HepG2 (cell line): ENCODE data around the gene B4GALT1. TPM values are rescaled to one million over a fixed set of nuclear protein-coding genes. Genes with fewer than 3 reads are reported as not detected.

Experiments
- ATAC-seq: fragments of 200-7000 bp; cut with Tn5 transposase; 3 replicates; pipeline ENCODE4 v1.9.1; 2020; ENCODE audit warnings: mild to moderate bottlenecking, moderate library complexity
- BruUV-seq: library from RNA; stranded (reverse); fragments of 400-500 nt; replicated peaks from 2 replicates; lab custom pipeline; 2021; lab: Mats Ljungman, UMichigan
- CTCF ChIA-PET: fragments of 300-600 bp; formaldehyde crosslinking; extraction: SDS; loops from one replicate; lab custom pipeline; 2021; ENCODE audit warnings: low total read pairs, inconsistent platforms, low intra/inter-chr PET ratio; lab: Yijun Ruan, JAX
- POLR2A ChIA-PET: fragments of 350-600 bp; sonication (Branson Sonifier 250); formaldehyde crosslinking; loops from one replicate; lab custom pipeline; 2020; ENCODE audit warnings: antibody characterized with exemption, inconsistent platforms; lab: Yijun Ruan, JAX
- DNase-seq: peaks from one replicate; pipeline ENCODE4 v3.0.0-alpha.2; 2015; ENCODE audit warnings: low spot score
- FAIRE-seq: peaks from 3 replicates; lab custom pipeline; 2011; peaks lifted over from hg19 to GRCh38; lab: Jason Lieb, UNC
- H2AFZ ChIP-seq: one replicate; pipeline ENCODE4 v1.6.1; 2011; ENCODE audit warnings: low read length, inconsistent platforms
- H3K27ac ChIP-seq: fragments of 300-600 bp; 3 replicates; pipeline ENCODE4 v1.8.0; 2011; ENCODE audit warnings: mixed run types, mild to moderate bottlenecking, mixed read lengths, low read length, inconsistent platforms; ENCODE audit not compliant: insufficient read depth; ENCODE audit errors: extremely low read length
- H3K27me3 ChIP-seq, 2 experiments: fragments of 200-600 bp in 1 of 2; 2 replicates in 1 of 2; 3 replicates in 1 of 2; pipeline versions ENCODE4 v1.6.0 to v1.8.0; 2011; ENCODE audit warnings: low read length in 2 of 2, mild to moderate bottlenecking in 2 of 2, moderate library complexity in 2 of 2, inconsistent platforms in 1 of 2; ENCODE audit not compliant: insufficient read depth in 2 of 2, control insufficient read depth in 1 of 2
- H3K36me3 ChIP-seq, 2 experiments: fragments of 200-600 bp in 1 of 2; replicated peaks in 1 of 2; 2 replicates in 1 of 2; 3 replicates in 1 of 2; pipeline versions ENCODE4 v1.5.1 to v1.8.0; 2011; ENCODE audit warnings: low read length in 2 of 2, inconsistent platforms in 1 of 2; ENCODE audit not compliant: insufficient read depth in 2 of 2, control insufficient read depth in 1 of 2
- H3K4me1 ChIP-seq: 2 replicates; pipeline ENCODE4 v1.5.1; 2012; ENCODE audit warnings: low read length, inconsistent platforms; ENCODE audit not compliant: insufficient read depth
- H3K4me2 ChIP-seq: 2 replicates; pipeline ENCODE4 v1.6.0; 2011; ENCODE audit warnings: low read depth, low read length, inconsistent platforms
- H3K4me3 ChIP-seq, 3 experiments: fragments of 200-600 bp in 1 of 3; sonication (generic), shearing (Covaris generic) in 1 of 3; replicated peaks in 1 of 3; 2 replicates each; pipeline ENCODE4 v1.5.1; 2011 to 2016; ENCODE audit warnings: low read length in 3 of 3, inconsistent platforms in 2 of 3, low read depth in 2 of 3, mild to moderate bottlenecking in 2 of 3, control low read depth in 1 of 3, mixed read lengths in 1 of 3; ENCODE audit not compliant: insufficient read depth in 1 of 3
- H3K79me2 ChIP-seq: one replicate; pipeline ENCODE4 v1.6.1; 2011; ENCODE audit warnings: low read length, inconsistent platforms; ENCODE audit not compliant: insufficient read depth
- H3K9ac ChIP-seq: 2 replicates; pipeline ENCODE4 v1.6.0; 2011; ENCODE audit warnings: mild to moderate bottlenecking, low read depth, low read length, inconsistent platforms; ENCODE audit not compliant: insufficient read depth
- H3K9me3 ChIP-seq: 2 replicates; pipeline ENCODE4 v1.5.1; 2012; ENCODE audit warnings: mild to moderate bottlenecking, low read length
- H4K20me1 ChIP-seq: 2 replicates; pipeline ENCODE4 v1.6.0; 2011; ENCODE audit warnings: inconsistent platforms, mild to moderate bottlenecking, low read length, moderate library complexity; ENCODE audit not compliant: insufficient read depth
- MXI1 ChIP-seq: IDR thresholded peaks from 3 replicates; pipeline ENCODE4 v1.6.1; 2012; ENCODE audit warnings: low read depth, low read length, inconsistent platforms, borderline replicate concordance
- NR1H2 ChIP-seq: sonication (generic); formaldehyde crosslinking; IDR thresholded peaks from 2 replicates; pipeline ENCODE4 v1.8.1; 2022; ENCODE audit warnings: low read depth, missing genetic modification reagents, borderline replicate concordance
- RBM22 ChIP-seq: fragments of 200-400 bp; formaldehyde crosslinking; optimal IDR thresholded peaks from 2 replicates; pipeline ENCODE3; 2017; ENCODE audit warnings: mild to moderate bottlenecking, low read length, moderate library complexity
- SIN3A ChIP-seq: IDR thresholded peaks from 2 replicates; pipeline ENCODE4 v1.6.1; 2011; ENCODE audit warnings: low read depth, mild to moderate bottlenecking, control low read depth, low read length, borderline replicate concordance
- ZNF768 ChIP-seq: sonication (generic); formaldehyde crosslinking; IDR thresholded peaks from 2 replicates; pipeline ENCODE4 v1.4.0; 2020; ENCODE audit warnings: missing genetic modification reagents
- WGBS: methylation state at CpG from one replicate; pipeline ENCODE4 v1.1.6; 2017; ENCODE audit warnings: low lambda C conversion rate; 5-methylcytosine and 5-hydroxymethylcytosine counted together
- in situ Hi-C: cut with HindIII; loops from 2 replicates; pipeline ENCODE4 v1.10.0; 2017; ENCODE audit warnings: low pct_unique_long_range_greater_than_20kb; ENCODE audit not compliant: extremely low pct_ligation_motif_present
- intact Hi-C: fragments of 100-400 bp; cut with micrococcal nuclease; formaldehyde crosslinking; loops from one replicate; pipeline ENCODE4 v1.10.0; 2022; ENCODE audit not compliant: unreplicated experiment
- polyA plus RNA-seq, 8 experiments: library from polyadenylated mRNA; depleted of rRNA in 3 of 8; stranded (reverse) in 7 of 8; unstranded in 1 of 8; fragments of >200 nt; fragmentation: Illumina TruSeq in 4 of 8; extraction: Trizol in 4 of 8; gene quantifications; 2 replicates each; pipeline versions ENCODE4 v1.2.1 to v1.2.3, GENCODE V29; 2011 to 2016; ENCODE audit warnings: low read depth in 4 of 8, missing spikeins in 1 of 8, mixed read lengths in 1 of 8; ENCODE audit not compliant: insufficient read depth in 1 of 8
- total RNA-seq, 5 experiments: library from RNA; depleted of rRNA; stranded (reverse); fragments of >200 nt; fragmentation: Illumina TruSeq; extraction: Trizol; gene quantifications; 2 replicates each; pipeline ENCODE4 v1.2.3, GENCODE V29; 2016; ENCODE audit warnings: low read depth in 1 of 5
- TF ChIP-seq, protein P1 (sequence below): sonication (generic); formaldehyde crosslinking; IDR thresholded peaks from 2 replicates; pipeline ENCODE4 v1.5.0; 2020; ENCODE audit warnings: missing genetic modification reagents

The B4GALT1 gene
- total and polyA plus RNA-seq, 2 of the 13 experiments (the other 11 are each of a cell fraction or from before 2014, with no cell fraction given) = 15.7 to 33.5 TPM

DNA sequence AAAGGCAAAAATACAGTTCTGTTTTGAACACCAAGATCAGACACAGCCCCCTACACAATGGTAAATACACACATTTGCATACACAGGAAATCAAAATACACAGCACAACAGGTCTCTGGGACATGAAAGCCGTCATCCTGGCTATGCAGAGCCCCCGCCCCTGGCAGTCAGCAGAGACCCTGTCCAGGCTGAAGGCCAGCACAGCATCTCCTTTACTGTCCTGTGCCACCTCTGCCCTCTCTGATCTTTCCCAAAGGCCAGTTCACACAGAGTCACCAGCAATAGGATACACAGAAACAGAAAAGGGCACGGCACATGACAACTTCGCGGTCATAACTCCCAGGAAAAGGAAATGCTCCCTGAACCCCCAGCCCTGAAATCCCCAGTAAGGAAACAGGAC, 56.5 kb downstream of the B4GALT1 start:
- DNase-seq (no peak), FAIRE-seq (no peak), ATAC-seq (no peak)
- H3K4me3 ChIP-seq = no peak overlapping the region
- H3K4me2 ChIP-seq = no peak overlapping the region
- no peak overlapping the region for H3K9ac ChIP-seq
- intact Hi-C loops = no loop called here
- H3K27me3 ChIP-seq = no peaks in the 10 kb centered on the region
- WGBS = 98% methylated on average over 5 of the region's 5 CpGs
- H3K79me2 ChIP-seq = no peaks in the 10 kb centered on the region
- POLR2A ChIA-PET = no interaction called here
- CTCF ChIA-PET = no interaction called here
- BruUV-seq = no TSS peak
- H3K36me3 ChIP-seq = peaks cover 18 to 30% of the 10 kb centered on the region in 2 experiments
- in situ Hi-C loops = no loop called here
- no peak overlapping the region for H2AFZ ChIP-seq
- H3K27ac ChIP-seq = no peak overlapping the region
- H3K4me1 ChIP-seq = peaks cover 12% of the 10 kb centered on the region; the same call in 1 of the 2 replicates
- H3K9me3 ChIP-seq = no peaks in the 10 kb centered on the region
- TF ChIP-seq, protein P1, sequence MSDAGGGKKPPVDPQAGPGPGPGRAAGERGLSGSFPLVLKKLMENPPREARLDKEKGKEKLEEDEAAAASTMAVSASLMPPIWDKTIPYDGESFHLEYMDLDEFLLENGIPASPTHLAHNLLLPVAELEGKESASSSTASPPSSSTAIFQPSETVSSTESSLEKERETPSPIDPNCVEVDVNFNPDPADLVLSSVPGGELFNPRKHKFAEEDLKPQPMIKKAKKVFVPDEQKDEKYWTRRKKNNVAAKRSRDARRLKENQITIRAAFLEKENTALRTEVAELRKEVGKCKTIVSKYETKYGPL (CRISPR knock-in tag) = no peak
- TF ChIP-seq NR1H2 (CRISPR knock-in tag) (no peak), ZNF768 (CRISPR knock-in tag) (0 out of 2 replicates have a peak, but pooled peaks have one; percentile 24)
- H4K20me1 ChIP-seq = no peaks in the 10 kb centered on the region

DNA sequence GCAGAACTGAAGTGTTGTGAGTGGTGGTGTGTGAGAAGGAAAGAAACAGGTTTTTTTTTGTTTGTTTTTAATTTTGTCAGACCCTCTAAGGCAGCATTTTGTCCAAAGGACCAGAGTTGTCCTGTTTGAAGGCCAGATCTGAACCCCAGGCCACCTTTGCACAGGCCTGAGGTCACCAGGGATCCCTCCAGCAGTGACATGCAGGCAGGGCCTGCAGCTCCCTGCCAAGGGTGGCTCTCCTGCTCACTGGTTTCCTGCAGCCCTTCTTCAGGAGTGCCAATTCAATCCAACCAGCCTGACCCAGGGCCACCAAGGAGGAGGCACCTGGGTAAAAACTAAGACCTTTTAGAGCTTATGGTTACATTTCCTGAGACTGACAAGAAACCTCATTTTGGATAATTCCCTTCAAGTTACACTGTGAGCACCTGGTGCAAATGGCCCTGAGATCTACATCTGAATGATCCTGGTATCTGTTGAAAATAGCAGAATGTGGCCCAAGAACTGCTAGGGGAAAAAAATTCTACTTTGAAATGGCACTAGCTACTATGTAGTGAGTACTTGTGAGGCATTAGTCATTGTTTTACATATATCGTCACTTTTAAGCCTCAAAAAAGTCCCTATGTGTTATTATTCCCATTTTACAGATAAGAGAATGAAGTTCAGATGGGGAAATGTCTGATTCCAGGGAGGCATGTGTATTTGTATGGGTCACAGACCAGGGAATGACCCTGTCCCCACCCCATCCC, 57.1 kb downstream of the B4GALT1 start:
- Histone ChIP-seq H3K79me2 (no peaks in the 10 kb centered on the region), H3K27ac (no peak overlapping the region)
- CTCF ChIA-PET = no interaction called here

More for the DNA sequence above, 57.1 kb downstream of the B4GALT1 start:
- POLR2A ChIA-PET = no interaction called here
- in situ Hi-C loops = no loop called here
- TF ChIP-seq MXI1 (no peak), RBM22 (peak; percentile 56), SIN3A (no peak)
- ATAC-seq = no peak
- no peak for DNase-seq
- intact Hi-C loops = no loop called here
- H3K9ac ChIP-seq = no peak overlapping the region
- no TSS peak for BruUV-seq
- 100% methylated on average over 1 of the region's 1 CpG for WGBS
- H4K20me1 ChIP-seq = no peaks in the 10 kb centered on the region
- no peak for FAIRE-seq
- H3K4me1 ChIP-seq = peaks cover 12% of the 10 kb centered on the region; the same call in 1 of the 2 replicates
- H2AFZ ChIP-seq = no peak overlapping the region
- no peaks in the 10 kb centered on the region for H3K9me3 ChIP-seq
- H3K4me2 ChIP-seq = no peak overlapping the region
- peaks cover 17 to 27% of the 10 kb centered on the region in 2 experiments for H3K36me3 ChIP-seq
- H3K27me3 ChIP-seq = no peaks in the 10 kb centered on the region
- H3K4me3 ChIP-seq = no peak overlapping the region
